ENCODE results near the gene SP5. TPM values are rescaled to one million over a fixed set of nuclear protein-coding genes. Genes with fewer than 3 reads are reported as not detected.

SP5 gene
- total RNA-seq, 4 donors from 2014 or later = 0.57 to 2.3 (median 1.8) TPM; not detected in 1

DNA sequence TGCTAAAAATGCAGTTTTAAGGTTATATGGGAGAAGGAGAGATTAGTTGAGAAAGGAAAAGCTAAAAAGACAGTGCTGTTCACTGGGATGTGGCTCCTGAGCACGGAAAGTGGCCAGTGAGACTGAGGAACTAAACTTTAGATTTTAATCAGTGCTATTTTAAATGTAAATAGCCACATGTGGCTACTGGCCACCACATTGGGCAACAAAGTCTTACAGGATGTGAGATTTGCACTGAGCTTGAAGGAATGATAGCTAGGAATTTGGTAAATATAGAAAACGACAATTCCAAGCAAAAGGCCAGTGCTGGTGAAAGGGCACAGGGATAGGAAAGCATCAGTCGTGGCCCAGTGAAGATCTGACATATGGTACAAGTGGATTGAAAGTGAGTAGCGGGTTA is 14.1 kb upstream of the SP5 start:
- intact Hi-C loops (cut with DNase I) = no loop called here
- TF ChIP-seq POLR2A (IDR thresholded peaks at IDR 0.05) = no peak
- TF ChIP-seq, protein P1, sequence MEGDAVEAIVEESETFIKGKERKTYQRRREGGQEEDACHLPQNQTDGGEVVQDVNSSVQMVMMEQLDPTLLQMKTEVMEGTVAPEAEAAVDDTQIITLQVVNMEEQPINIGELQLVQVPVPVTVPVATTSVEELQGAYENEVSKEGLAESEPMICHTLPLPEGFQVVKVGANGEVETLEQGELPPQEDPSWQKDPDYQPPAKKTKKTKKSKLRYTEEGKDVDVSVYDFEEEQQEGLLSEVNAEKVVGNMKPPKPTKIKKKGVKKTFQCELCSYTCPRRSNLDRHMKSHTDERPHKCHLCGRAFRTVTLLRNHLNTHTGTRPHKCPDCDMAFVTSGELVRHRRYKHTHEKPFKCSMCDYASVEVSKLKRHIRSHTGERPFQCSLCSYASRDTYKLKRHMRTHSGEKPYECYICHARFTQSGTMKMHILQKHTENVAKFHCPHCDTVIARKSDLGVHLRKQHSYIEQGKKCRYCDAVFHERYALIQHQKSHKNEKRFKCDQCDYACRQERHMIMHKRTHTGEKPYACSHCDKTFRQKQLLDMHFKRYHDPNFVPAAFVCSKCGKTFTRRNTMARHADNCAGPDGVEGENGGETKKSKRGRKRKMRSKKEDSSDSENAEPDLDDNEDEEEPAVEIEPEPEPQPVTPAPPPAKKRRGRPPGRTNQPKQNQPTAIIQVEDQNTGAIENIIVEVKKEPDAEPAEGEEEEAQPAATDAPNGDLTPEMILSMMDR (IDR thresholded peaks at IDR 0.05) = no peak
- no peak overlapping the region for H3K27ac ChIP-seq
- H3K9me3 ChIP-seq = no peaks in the 10 kb centered on the region
- no peak for DNase-seq
- no peaks in the 10 kb centered on the region for H3K36me3 ChIP-seq
- H3K27me3 ChIP-seq = peaks cover 0 to 8% (median 0%) of the 10 kb centered on the region in 4 donors
- H3K4me3 ChIP-seq = no peak overlapping the region
- WGBS, 2 donors = 72 to 74% methylated on average over 4 of the region's 4 CpGs
- H3K4me1 ChIP-seq = no peaks in the 10 kb centered on the region

DNA sequence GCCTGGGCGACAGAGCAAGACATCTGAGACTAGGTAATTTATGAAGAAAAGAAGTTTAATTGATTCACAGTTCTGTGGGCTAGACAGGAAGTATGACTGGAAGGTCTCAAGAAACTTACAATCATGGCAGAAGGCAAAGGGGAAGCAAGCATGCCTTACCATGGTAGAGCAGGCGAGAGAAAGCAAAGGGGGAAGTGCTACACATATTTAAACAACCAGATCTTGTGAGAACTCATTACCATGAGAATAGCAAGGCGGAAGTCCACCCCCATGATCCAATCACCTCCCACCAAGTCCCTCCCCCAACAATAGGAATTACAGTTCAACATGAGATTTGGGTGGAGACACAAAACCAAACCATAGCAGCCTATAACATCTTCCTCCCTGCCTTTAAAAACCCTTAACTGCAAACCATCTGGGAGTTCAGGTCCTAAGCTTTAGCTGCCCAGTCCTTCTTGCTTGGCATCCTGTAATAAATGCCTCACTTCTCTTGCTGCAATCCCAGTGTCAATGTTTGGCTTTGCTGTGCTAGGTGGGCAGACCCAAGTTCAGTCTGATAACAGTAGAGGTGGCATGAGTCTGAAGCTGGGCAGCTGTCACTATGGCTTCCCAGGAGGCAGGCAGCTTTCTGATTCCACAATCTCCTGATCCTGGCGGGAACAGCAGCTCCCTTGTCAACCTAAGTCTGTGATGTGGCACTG is 11.2 kb upstream of the SP5 start:
- no peaks in the 10 kb centered on the region for H3K9me3 ChIP-seq
- intact Hi-C loops (cut with DNase I) = no loop called here
- no peak for DNase-seq
- TF ChIP-seq POLR2A (IDR thresholded peaks at IDR 0.05) = no peak
- TF ChIP-seq, protein P1 (IDR thresholded peaks at IDR 0.05) = no peak
- 74 to 75% methylated on average over 4 of the region's 4 CpGs for WGBS, 2 donors
- no peak overlapping the region for H3K27ac ChIP-seq
- H3K4me3 ChIP-seq = no peak overlapping the region
- peaks cover 0 to 27% (median 0%) of the 10 kb centered on the region in 4 donors for H3K27me3 ChIP-seq
- H3K4me1 ChIP-seq = no peaks in the 10 kb centered on the region
- no peaks in the 10 kb centered on the region for H3K36me3 ChIP-seq

DNA sequence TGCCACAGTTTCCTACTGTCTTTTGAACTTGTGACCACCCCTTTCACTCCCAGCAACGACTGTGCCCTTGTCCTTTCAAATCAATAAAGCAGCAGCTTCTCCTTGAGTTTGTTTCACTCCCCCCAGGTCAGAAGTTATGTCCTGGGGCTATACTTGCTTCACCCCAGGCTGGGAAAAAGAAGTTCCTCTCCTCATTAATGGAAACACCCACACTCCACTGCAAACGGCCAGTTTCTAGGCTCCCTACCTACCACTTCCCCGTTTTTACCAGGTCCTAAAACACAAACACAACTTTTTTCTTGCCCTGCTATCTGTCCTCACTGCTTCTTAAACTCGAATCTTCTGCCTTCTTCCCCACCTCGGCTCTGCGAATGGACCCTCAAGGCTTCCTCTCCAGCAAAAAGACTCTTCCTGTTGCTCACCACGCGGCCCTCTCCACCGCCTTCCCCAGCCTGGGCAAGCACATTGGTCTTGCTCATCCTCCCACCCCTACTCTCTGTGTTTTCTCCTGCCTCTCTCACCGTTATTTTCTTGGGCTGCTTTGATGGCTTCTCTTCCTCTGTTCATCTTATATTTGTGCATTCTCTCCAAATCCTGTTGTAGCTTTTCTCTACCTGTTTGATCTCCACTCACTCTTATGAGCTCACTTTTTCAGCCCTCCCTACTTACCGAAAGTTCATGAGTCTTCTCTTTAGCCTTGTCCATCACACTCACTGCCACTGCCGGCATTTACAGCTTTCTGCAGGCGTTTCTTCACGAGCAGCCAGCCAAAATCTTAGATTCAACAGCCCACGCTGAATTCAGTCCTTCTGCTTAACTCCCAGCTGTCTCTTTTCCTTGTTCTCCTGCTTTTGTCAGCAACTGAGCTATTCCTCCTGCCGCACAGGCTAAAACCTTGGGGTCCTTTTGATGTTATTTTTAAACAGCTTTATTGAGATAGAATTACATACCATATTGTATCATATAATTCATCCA is 7.0 kb upstream of the SP5 start:
- peaks cover 0 to 19% (median 6%) of the 10 kb centered on the region in 3 donors for H3K4me1 ChIP-seq
- no peak for DNase-seq
- peaks cover 0 to 58% (median 5%) of the 10 kb centered on the region in 4 donors for H3K27me3 ChIP-seq
- WGBS, 2 donors = 41 to 48% methylated on average over 16 of the region's 16 CpGs
- no peaks in the 10 kb centered on the region for H3K36me3 ChIP-seq
- no peaks in the 10 kb centered on the region for H3K9me3 ChIP-seq
- intact Hi-C loops (cut with DNase I) = no loop called here
- TF ChIP-seq, protein P1 (IDR thresholded peaks at IDR 0.05) = no peak
- no peak for TF ChIP-seq POLR2A (IDR thresholded peaks at IDR 0.05)
- no peak overlapping the region for H3K4me3 ChIP-seq
- H3K27ac ChIP-seq = no peak overlapping the region

DNA sequence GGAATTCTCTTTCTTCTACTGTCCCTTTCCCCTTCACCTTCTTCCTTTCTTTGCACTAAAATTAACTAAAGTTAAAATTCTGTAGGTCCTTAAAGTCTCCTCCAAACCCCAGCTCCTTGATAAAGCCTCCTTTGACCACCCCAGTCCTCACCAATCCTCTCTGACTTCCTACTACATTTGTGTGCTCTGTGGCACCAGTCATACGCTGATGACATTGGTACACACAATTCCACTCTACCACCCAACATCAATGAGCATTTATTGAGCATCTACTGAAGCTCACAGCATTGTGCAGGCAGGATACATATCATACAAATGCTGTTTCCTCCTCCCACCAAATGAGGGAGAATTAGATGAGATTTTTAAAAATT is 4.5 kb upstream of the SP5 start:
- Histone ChIP-seq H3K4me1 (peaks cover 12 to 44% (median 16%) of the 10 kb centered on the region in 3 donors), H3K36me3 (no peaks in the 10 kb centered on the region), H3K27ac (no peak overlapping the region), H3K9me3 (no peaks in the 10 kb centered on the region), H3K27me3 (peaks cover 0 to 83% (median 15%) of the 10 kb centered on the region in 4 donors), H3K4me3 (no peak overlapping the region)
- intact Hi-C loops (cut with DNase I) = no loop called here
- DNase-seq = no peak
- WGBS, 2 donors = 81 to 83% methylated on average over 1 of the region's 1 CpG
- no peak for TF ChIP-seq POLR2A (IDR thresholded peaks at IDR 0.05)
- TF ChIP-seq, protein P1 (IDR thresholded peaks at IDR 0.05) = no peak

All from esophagus squamous epithelium (tissue), 5 donors.